ENCODE results near the gene TMPRSS3. TPM values are rescaled to one million over a fixed set of nuclear protein-coding genes. Genes with fewer than 3 reads are reported as not detected.

Gene TMPRSS3
- total RNA-seq, 1 donor from 2014 or later = 4.1 TPM

- ATAC-seq = no peak
- H3K4me1 ChIP-seq = no peaks in the 10 kb centered on the region
- no peak for DNase-seq
- intact Hi-C loops (cut with DNase I) = no loop called here
- H3K36me3 ChIP-seq = no peaks in the 10 kb centered on the region
- no peak overlapping the region for H3K4me3 ChIP-seq
- no peak overlapping the region for H3K27ac ChIP-seq
- TF ChIP-seq CTCF (IDR thresholded peaks at IDR 0.05) = no peak
- peaks cover 3% of the 10 kb centered on the region for H3K9me3 ChIP-seq
- no peaks in the 10 kb centered on the region for H3K27me3 ChIP-seq
Observed at GRCh38 chr21:42401820-42402251, 6.0 kb upstream of the TMPRSS3 start.

- ATAC-seq = peak; percentile 46
Observed at GRCh38 chr21:42401154-42401553, 5.3 kb upstream of the TMPRSS3 start.

GRCh38 chr21:42400525-42400924 is 4.7 kb upstream of the TMPRSS3 start:
- TF ChIP-seq CTCF (IDR thresholded peaks at IDR 0.05) = no peak
- Histone ChIP-seq H3K4me1 (peaks cover 4% of the 10 kb centered on the region), H3K36me3 (no peaks in the 10 kb centered on the region), H3K27ac (no peak overlapping the region), H3K9me3 (peaks cover 3% of the 10 kb centered on the region), H3K27me3 (no peaks in the 10 kb centered on the region), H3K4me3 (no peak overlapping the region)
- ATAC-seq = no peak
- intact Hi-C loops (cut with DNase I) = no loop called here
- DNase-seq = no peak

More at GRCh38 chr21:42401154-42401553, 5.3 kb upstream of the TMPRSS3 start:
- Histone ChIP-seq H3K27me3 (no peaks in the 10 kb centered on the region), H3K27ac (no peak overlapping the region), H3K9me3 (peaks cover 3% of the 10 kb centered on the region), H3K4me1 (peaks cover 3% of the 10 kb centered on the region), H3K4me3 (no peak overlapping the region), H3K36me3 (no peaks in the 10 kb centered on the region)
- peak; percentile 61 for DNase-seq
- intact Hi-C loops (cut with DNase I) = no loop called here
- TF ChIP-seq CTCF (IDR thresholded peaks at IDR 0.05) = no peak

- Histone ChIP-seq H3K36me3 (no peaks in the 10 kb centered on the region), H3K4me1 (peaks cover 4% of the 10 kb centered on the region), H3K4me3 (no peak overlapping the region), H3K27ac (no peak overlapping the region), H3K9me3 (peaks cover 3% of the 10 kb centered on the region), H3K27me3 (no peaks in the 10 kb centered on the region)
- no peak for TF ChIP-seq CTCF (IDR thresholded peaks at IDR 0.05)
- intact Hi-C loops (cut with DNase I) = no loop called here
- peak; percentile 26 for DNase-seq
- no peak for ATAC-seq
Observed at GRCh38 chr21:42398436-42399028, 2.7 kb upstream of the TMPRSS3 start.

- H3K9me3 ChIP-seq = peaks cover 3% of the 10 kb centered on the region
- DNase-seq (peak; percentile 38), ATAC-seq (no peak)
- H3K27me3 ChIP-seq = no peaks in the 10 kb centered on the region
- H3K4me3 ChIP-seq = no peak overlapping the region
- no peak for TF ChIP-seq CTCF (IDR thresholded peaks at IDR 0.05)
- peaks cover 4% of the 10 kb centered on the region for H3K4me1 ChIP-seq
- intact Hi-C loops (cut with DNase I) = no loop called here
- no peak overlapping the region for H3K27ac ChIP-seq
- no peaks in the 10 kb centered on the region for H3K36me3 ChIP-seq
Observed at GRCh38 chr21:42397746-42398394, 2.0 kb upstream of the TMPRSS3 start.

All from upper lobe of right lung (tissue), 1 donor.